Fibroblast of skin of right biceps (primary cell): Measurements from ENCODE around the gene DYNLRB1.

Experiments used
- DNase-seq: peaks from one replicate; pipeline ENCODE4 v3.0.0-alpha.2; 2013

The DYNLRB1 gene

GRCh38 chr20:34559311-34560140 is 43.3 kb downstream of the DYNLRB1 start:
- DNase-seq: no peak

GRCh38 chr20:34560141-34560523 is 43.9 kb downstream of the DYNLRB1 start:
- no peak for DNase-seq

GRCh38 chr20:34560614-34561013 is 44.4 kb downstream of the DYNLRB1 start:
- DNase-seq: no peak

- DNase-seq: no peak
Observed at GRCh38 chr20:34561661-34562060, 45.4 kb downstream of the DYNLRB1 start.

- DNase-seq: peak; percentile 20
Observed at GRCh38 chr20:34562641-34563040, 46.4 kb downstream of the DYNLRB1 start.

- DNase-seq: no peak
Observed at GRCh38 chr20:34564833-34565232, 48.6 kb downstream of the DYNLRB1 start.

GRCh38 chr20:34566978-34567891 is 51.0 kb downstream of the DYNLRB1 start:
- DNase-seq: no peak

- no peak for DNase-seq
Observed at GRCh38 chr20:34567892-34568865, 52.0 kb downstream of the DYNLRB1 start.

GRCh38 chr20:34569598-34569997 is 53.4 kb downstream of the DYNLRB1 start:
- no peak for DNase-seq

- peak; percentile 85 for DNase-seq
Observed at GRCh38 chr20:34570859-34571306, 54.7 kb downstream of the DYNLRB1 start.

GRCh38 chr20:34571753-34572152 is 55.5 kb downstream of the DYNLRB1 start:
- no peak for DNase-seq

- DNase-seq: no peak
Observed at GRCh38 chr20:34573541-34574300, 57.5 kb downstream of the DYNLRB1 start.

GRCh38 chr20:34574426-34574825 is 58.2 kb downstream of the DYNLRB1 start:
- DNase-seq: no peak

GRCh38 chr20:34574861-34575260 is 58.6 kb downstream of the DYNLRB1 start:
- no peak for DNase-seq

GRCh38 chr20:34575271-34575670 is 59.0 kb downstream of the DYNLRB1 start:
- no peak for DNase-seq

GRCh38 chr20:34575756-34576155 is 59.5 kb downstream of the DYNLRB1 start:
- no peak for DNase-seq

GRCh38 chr20:34577061-34577460 is 60.8 kb downstream of the DYNLRB1 start:
- DNase-seq: no peak

- no peak for DNase-seq
Observed at GRCh38 chr20:34578025-34578424, 61.8 kb downstream of the DYNLRB1 start.

GRCh38 chr20:34578521-34578920 is 62.3 kb downstream of the DYNLRB1 start:
- no peak for DNase-seq

- DNase-seq: peak; percentile 67
Observed at GRCh38 chr20:34579191-34579978, 63.2 kb downstream of the DYNLRB1 start.
